HG03378 (cell line): ENCODE data around the gene MRPL37.

Experiments used
- ATAC-seq: cut with Tn5 transposase; IDR thresholded peaks from one replicate; pipeline ENCODE4 v1.9.1; 2021; ENCODE audit warnings: mild to moderate bottlenecking, moderate library complexity; ENCODE audit not compliant: unreplicated experiment

MRPL37 gene

DNA sequence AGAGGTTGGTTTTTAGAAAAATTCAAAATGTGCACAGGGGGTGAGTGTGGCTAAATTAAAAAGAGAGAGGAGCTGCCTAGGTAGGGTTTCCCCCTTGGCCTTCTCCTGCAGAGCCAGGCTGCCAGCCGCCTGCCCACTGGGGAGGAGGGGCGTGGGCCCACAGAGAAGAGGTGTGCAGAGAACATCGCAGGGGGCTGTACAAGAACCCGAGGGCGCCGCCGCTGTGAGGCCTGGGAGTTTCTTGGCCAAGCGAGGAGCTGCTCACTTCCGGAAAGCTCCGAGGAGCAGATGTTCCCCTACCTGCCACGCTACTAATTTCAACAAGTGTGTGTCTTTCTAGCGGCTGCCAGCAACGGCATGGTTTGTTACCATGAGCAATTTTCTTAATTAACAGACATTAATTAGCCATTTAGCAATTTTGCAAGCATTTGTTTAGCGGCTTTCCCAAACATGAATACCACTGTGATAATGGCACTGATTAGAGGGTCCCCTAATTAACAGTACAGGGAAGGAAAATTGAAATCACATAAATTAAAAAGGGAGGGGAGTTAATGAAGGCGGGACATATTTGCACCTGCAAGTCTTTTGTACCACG, 59.7 kb downstream of the MRPL37 start:
- no peak for ATAC-seq

DNA sequence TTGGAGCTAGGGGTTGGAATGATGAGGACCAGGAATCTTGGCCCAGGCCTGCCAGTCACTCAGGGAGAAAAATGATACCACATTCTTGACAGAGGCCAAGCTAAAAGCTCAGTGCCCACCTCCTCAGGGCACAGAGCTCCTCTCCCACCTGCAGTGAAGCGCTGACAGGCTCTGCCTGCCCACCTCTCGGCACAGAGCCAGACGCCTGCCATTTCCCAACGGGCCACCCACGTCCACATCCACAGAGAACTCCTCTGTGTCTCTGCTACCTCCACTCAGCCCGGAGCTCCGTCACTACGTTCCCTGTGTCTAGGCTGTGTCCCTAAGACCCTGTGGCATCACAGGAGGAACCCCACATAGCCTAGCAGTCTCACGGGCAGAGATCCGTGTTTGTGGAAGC, 60.8 kb downstream of the MRPL37 start:
- ATAC-seq, result no peak

DNA sequence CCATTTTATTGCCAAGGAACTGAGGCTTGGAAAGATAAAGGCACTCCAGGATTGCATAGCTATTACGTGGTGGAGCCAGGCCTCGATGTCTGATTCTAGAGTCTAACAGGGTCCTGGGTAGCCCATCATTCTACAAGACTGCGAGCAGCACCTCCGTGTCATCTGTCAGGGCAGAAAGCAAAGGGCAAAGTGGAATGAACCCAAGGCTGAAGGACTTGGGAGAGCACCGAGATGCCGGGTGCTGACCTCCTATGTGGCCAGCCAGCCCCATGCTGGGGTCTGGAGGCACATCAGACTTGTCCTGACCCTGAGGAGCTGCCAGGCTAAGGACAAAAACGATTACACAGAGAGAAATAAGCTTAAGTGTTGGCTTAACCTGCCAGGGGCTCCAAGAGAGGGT, 62.3 kb downstream of the MRPL37 start:
- no peak for ATAC-seq

DNA sequence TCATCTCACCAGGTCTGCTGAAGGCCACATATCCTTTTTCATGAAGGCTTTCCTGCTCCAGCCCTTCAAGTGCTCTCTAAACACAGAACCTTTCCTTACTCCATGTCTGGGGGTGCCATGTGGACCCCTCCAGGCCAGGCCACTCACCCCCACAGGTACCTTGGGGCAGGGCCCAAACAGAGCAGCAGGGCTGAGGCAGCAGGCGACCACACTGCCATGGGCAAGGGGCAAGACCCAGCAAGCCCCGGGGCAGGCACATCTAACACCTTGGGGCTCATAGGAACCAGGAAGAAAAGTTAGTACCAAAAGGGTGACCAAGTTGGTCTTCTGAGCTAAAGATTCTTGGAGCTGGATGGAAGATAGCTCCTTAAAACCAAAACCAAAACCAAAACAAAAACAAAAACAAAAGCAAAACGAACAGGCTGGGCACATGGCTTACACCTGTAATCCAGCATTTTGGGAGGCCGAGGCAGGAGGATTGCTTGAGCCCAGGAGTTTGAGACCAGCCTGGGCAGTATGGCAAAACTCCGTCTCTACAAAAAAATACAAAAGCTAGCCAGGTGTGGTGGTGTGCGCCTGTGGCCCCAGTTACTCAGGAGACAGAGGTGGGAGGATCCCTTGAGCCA, 63.7 kb downstream of the MRPL37 start:
- ATAC-seq, result no peak

DNA sequence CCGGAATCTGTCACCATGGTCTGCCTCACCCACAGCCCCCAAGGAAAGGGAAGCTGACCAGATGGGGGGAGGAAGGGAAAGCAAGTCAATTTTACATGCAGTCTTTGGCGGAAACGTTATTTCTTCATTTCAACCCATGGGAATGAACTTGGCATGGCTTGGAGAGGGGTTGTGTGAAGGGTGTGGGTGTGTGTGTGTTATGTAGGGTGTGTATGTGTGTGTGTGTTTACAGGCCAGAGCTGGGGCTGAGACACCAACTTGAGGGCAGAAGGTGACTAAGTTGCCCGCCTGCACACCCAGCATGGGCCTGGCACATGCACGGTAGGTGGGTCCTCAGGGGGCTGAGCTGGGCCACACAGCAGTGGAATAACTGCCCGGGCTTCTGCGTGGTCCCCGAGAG, 65.2 kb downstream of the MRPL37 start:
- no peak for ATAC-seq

DNA sequence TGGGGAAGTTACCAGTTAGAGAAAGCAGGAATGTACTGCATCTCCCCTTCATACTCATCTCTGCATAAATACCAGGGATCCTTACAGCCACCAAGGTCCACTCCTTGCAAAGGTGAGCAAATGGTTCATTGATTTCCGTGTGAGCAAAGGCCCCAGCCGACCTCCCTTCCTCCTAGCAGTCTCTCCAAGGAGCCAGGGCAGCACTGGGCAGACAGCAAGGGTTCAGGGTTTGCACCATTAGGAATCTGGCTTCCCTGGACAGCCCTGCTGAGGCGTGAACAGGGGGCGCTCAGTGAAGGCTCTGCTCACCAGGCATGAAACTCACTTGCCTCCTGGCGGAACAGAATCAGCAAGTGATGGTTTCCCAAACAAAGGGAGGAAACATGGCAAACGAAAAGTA, 65.7 kb downstream of the MRPL37 start:
- no peak for ATAC-seq

DNA sequence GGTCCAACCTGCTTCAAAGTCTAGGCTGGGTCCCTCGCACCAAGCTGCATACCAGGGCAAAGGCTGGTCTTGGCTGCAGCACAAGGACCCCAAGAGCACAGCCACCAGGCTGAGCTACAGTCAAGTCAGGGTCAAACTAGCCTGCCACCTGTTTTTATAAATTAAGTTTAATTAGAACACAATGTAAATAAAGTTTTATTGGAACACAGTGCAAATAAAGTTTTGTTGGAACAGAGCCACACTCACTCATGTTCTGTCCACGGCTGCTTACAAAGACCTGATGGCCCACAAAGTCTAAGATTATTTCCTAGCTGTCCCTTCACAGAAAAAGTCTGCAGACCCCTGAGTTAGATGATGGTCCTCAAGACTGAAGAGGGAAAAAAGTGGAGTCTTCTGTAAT, 66.2 kb downstream of the MRPL37 start:
- no peak for ATAC-seq

DNA sequence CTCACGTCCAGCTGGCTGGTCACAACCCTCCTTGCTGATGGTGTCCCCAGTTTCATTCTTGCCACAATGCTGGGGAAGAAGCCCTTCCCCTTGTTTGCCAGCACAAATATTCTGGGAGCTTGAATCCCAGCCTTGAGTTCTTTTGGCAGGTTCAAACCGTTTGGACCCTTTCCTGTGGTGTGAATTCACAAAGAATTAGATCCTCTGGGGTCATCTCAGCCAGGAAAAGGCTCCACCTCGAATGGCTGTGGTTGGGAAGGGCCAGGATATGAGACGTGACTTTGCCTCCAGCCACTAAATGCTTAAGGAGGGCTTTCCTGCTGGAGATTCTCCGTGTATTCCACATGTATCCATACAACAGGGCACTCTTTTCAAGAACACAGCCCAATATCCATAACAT, 66.9 kb downstream of the MRPL37 start:
- ATAC-seq, result no peak
